A549 (cell line): ENCODE data around the gene COQ9. TPM values are rescaled to one million over a fixed set of nuclear protein-coding genes. Genes with fewer than 3 reads are reported as not detected.

ENCODE experiments used
- ATAC-seq, 2 experiments: fragments of 200-7000 bp in 1 of 2; fragments of >200 bp in 1 of 2; cut with Nextera tagmentation in 1 of 2; cut with Tn5 transposase in 1 of 2; 3 replicates each; pipeline versions ENCODE4 v1.8.0 to v1.9.1; 2018 to 2020; ENCODE audit warnings: mild to moderate bottlenecking in 1 of 2, moderate library complexity in 1 of 2
- CTCF ChIA-PET: fragments of 300-600 bp; sonication (Branson Sonifier 250); formaldehyde crosslinking; extraction: SDS; loops from one replicate; lab custom pipeline; 2021; ENCODE audit warnings: antibody characterized with exemption, inconsistent platforms; lab: Yijun Ruan, JAX
- POLR2A ChIA-PET: fragments of 350-600 bp; formaldehyde crosslinking; extraction: SDS; loops from one replicate; lab custom pipeline; 2021; ENCODE audit warnings: antibody characterized with exemption, inconsistent platforms; lab: Yijun Ruan, JAX
- DNase-seq, 2 experiments: peaks; one replicate each; pipeline versions ENCODE4 v3.0.0 to v3.0.0-alpha.2; 2011 to 2016; ENCODE audit warnings: low read depth in 1 of 2, low spot score in 1 of 2
- FAIRE-seq: peaks from 2 replicates; lab custom pipeline; 2011; peaks lifted over from hg19 to GRCh38; lab: Jason Lieb, UNC
- H3K27ac ChIP-seq, 2 experiments: fragments of >200 bp; sonication (Bioruptor Twin); formaldehyde crosslinking; 3 replicates each; pipeline ENCODE4 v1.5.1; 2016 to 2017
- H3K4me1 ChIP-seq: fragments of >200 bp; sonication (Bioruptor Twin); formaldehyde crosslinking; 3 replicates; pipeline ENCODE4 v1.6.1; 2016
- H3K4me2 ChIP-seq: fragments of >200 bp; sonication (Bioruptor Twin); formaldehyde crosslinking; 3 replicates; pipeline ENCODE4 v1.6.1; 2016
- H3K4me3 ChIP-seq: fragments of >200 bp; sonication (Bioruptor Twin); formaldehyde crosslinking; 3 replicates; pipeline ENCODE4 v1.5.1; 2016
- H3K9me3 ChIP-seq: fragments of >200 bp; sonication (Bioruptor Twin); formaldehyde crosslinking; 3 replicates; pipeline ENCODE4 v1.6.1; 2016
- CBX2 ChIP-seq: fragments of 200-600 bp; sonication (generic); IDR thresholded peaks from 2 replicates; pipeline ENCODE4 v1.6.1; 2016; ENCODE audit warnings: low read depth, mild to moderate bottlenecking, borderline replicate concordance
- CHD2 ChIP-seq: fragments of 150-350 bp; IDR thresholded peaks from 2 replicates; pipeline ENCODE4 v1.6.1; 2014; ENCODE audit warnings: low read length; ENCODE audit not compliant: partially characterized antibody
- CHD4 ChIP-seq: fragments of 200-600 bp; sonication (generic); IDR thresholded peaks from 2 replicates; pipeline ENCODE4 v1.6.1; 2016; ENCODE audit warnings: antibody characterized with exemption, mild to moderate bottlenecking, borderline replicate concordance
- ELK1 ChIP-seq: fragments of 150-350 bp; IDR thresholded peaks from 2 replicates; pipeline ENCODE4 v1.6.1; 2014; ENCODE audit warnings: low read depth, mild to moderate bottlenecking, low read length
- EP300 ChIP-seq, 2 experiments: fragments of >200 bp; sonication (Bioruptor Twin); formaldehyde crosslinking; IDR thresholded peaks; 2 replicates in 1 of 2; 3 replicates in 1 of 2; pipeline ENCODE4 v1.6.1; 2016 to 2017
- FOSL2 ChIP-seq, 2 experiments: fragments of 450-650 bp in 1 of 2; fragments of >200 bp in 1 of 2; sonication (Bioruptor Twin) in 1 of 2; formaldehyde crosslinking; IDR thresholded peaks; 2 replicates each; pipeline versions ENCODE4 v1.5.0 to v1.6.1; 2016 to 2020; ENCODE audit warnings: mild to moderate bottlenecking in 1 of 2, moderate library complexity in 1 of 2
- HDAC2 ChIP-seq: fragments of 200-600 bp; sonication (generic); IDR thresholded peaks from 2 replicates; pipeline ENCODE4 v1.6.1; 2016
- JUNB ChIP-seq: fragments of >200 bp; sonication (Bioruptor Twin); formaldehyde crosslinking; IDR thresholded peaks from 2 replicates; pipeline ENCODE4 v1.6.1; 2016
- MAX ChIP-seq: IDR thresholded peaks from 2 replicates; pipeline ENCODE4 v1.6.1; 2012
- NPAS2 ChIP-seq: fragments of 250-450 bp; sonication (Bioruptor Pico); IDR thresholded peaks from 2 replicates; pipeline ENCODE4 v1.8.0; 2022; ENCODE audit warnings: mild to moderate bottlenecking, moderate library complexity, borderline replicate concordance
- NR3C1 ChIP-seq: fragments of >200 bp; sonication (Bioruptor Twin); formaldehyde crosslinking; IDR thresholded peaks from 3 replicates; pipeline ENCODE4 v1.6.1; 2017
- POLR2AphosphoS2 ChIP-seq: conservative IDR thresholded peaks from 2 replicates; pipeline ENCODE4 v1.6.1; 2012; ENCODE audit warnings: low read length, improper control_type of control experiment, inconsistent platforms
- RCOR1 ChIP-seq: fragments of 150-350 bp; IDR thresholded peaks from 2 replicates; pipeline ENCODE4 v1.6.1; 2014; ENCODE audit warnings: antibody characterized with exemption, low read length, low read depth
- REST ChIP-seq: fragments of 200-600 bp; sonication (generic); IDR thresholded peaks from 2 replicates; pipeline ENCODE4 v1.6.1; 2016; ENCODE audit warnings: antibody characterized with exemption, mild to moderate bottlenecking, moderate library complexity
- USF2 ChIP-seq: fragments of 450-650 bp; IDR thresholded peaks from 2 replicates; pipeline ENCODE4 v1.6.1; 2014; ENCODE audit warnings: antibody characterized with exemption
- ZC3H11A ChIP-seq: fragments of 450-650 bp; IDR thresholded peaks from 2 replicates; pipeline ENCODE4 v1.6.1; 2014; ENCODE audit warnings: antibody characterized with exemption, mild to moderate bottlenecking
- ZNF302 ChIP-seq: fragments of 250-450 bp; sonication (Bioruptor Pico); IDR thresholded peaks from 2 replicates; pipeline ENCODE4 v1.9.0; 2021; ENCODE audit warnings: inconsistent platforms, mild to moderate bottlenecking, moderate library complexity
- WGBS: methylation state at CpG from one replicate; pipeline ENCODE4 v1.1.6; 2017; ENCODE audit errors: missing lambda C conversion rate; 5-methylcytosine and 5-hydroxymethylcytosine counted together
- polyA plus RNA-seq, 4 experiments: library from polyadenylated mRNA; depleted of rRNA in 3 of 4; stranded (reverse); fragments of >200 nt; fragmentation: RNase III in 1 of 4; extraction: RNeasy Plus Mini Kit Qiagen cat#74134 plus additional on column Dnase treatment in 1 of 4; gene quantifications; 2 replicates in 3 of 4; 3 replicates in 1 of 4; pipeline ENCODE4 v1.2.3, GENCODE V29; 2011 to 2017
- TF ChIP-seq, protein P1 (sequence below): fragments of 250-450 bp; sonication (Bioruptor Pico); IDR thresholded peaks from 2 replicates; pipeline ENCODE4 v1.5.0; 2020; ENCODE audit warnings: low read depth, mild to moderate bottlenecking, moderate library complexity
- TF ChIP-seq, protein P2 (sequence below): IDR thresholded peaks from 2 replicates; pipeline ENCODE4 v1.6.1; 2012; ENCODE audit warnings: low read depth, borderline replicate concordance
- TF ChIP-seq, protein P3 (sequence below): fragments of 250-450 bp; sonication (Bioruptor Pico); IDR thresholded peaks from 2 replicates; pipeline ENCODE4 v1.5.0; 2021; ENCODE audit warnings: mild to moderate bottlenecking, moderate library complexity, borderline replicate concordance

The COQ9 gene
- polyA plus RNA-seq, 2 of the 4 experiments (the other 2 are of a cell fraction): 47.2 to 109 TPM

DNA sequence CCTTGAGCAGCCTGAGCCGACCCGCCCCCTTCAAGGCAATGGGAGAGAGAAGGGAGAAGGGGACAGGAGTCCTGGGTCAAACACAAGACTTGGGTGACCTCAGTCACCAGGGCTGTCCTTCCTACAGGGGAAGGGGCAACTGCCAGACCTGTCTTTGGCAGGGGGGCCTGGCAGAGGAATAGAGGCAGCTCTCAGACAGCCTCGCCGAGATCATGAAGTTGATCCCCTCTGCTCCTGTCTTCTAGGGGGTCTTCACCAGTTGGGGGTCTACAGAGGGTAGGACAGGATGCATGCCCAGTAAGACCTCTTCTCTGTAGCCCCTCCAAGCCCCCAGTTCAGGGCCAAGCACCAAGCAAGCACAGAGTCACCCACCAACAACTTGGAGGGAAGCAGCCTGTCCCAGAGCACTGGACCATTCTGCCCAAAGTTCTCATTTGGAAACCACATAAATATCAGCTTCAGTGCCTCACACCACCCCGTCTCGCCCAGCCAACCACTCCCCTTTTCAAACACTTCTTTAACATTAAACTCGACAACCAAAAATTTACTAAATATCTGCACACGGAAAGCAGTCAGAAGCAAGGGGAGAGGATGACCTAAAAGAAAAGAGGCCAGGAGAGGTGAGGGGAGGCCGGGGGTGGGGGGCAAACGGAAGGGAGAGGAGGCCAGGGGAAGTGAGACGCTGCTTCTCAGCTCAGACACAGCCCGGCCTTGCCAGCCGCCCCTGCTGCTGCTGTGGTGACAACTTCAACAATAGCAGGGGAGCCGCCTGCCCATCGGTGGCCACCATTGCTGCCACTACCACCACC, 31.3 kb downstream of the COQ9 start:
- TF ChIP-seq NPAS2 (no peak), FOSL2 (IDR thresholded peaks at IDR 0.05) (no peak), FOSL2 (CRISPR knock-in tag; IDR thresholded peaks at IDR 0.05) (no peak), ZNF302 (no peak), NR3C1 (no peak), CHD2 (no peak), CBX2 (no peak), POLR2AphosphoS2 (no peak), ZC3H11A (no peak), EP300 (IDR thresholded peaks at IDR 0.05) (no peak), MAX (no peak), JUNB (no peak), CHD4 (no peak), ELK1 (no peak), RCOR1 (no peak), REST (no peak), HDAC2 (no peak), USF2 (no peak)
- TF ChIP-seq, protein P1, sequence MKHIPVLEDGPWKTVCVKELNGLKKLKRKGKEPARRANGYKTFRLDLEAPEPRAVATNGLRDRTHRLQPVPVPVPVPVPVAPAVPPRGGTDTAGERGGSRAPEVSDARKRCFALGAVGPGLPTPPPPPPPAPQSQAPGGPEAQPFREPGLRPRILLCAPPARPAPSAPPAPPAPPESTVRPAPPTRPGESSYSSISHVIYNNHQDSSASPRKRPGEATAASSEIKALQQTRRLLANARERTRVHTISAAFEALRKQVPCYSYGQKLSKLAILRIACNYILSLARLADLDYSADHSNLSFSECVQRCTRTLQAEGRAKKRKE (CRISPR knock-in tag): no peak
- TF ChIP-seq, protein P2, sequence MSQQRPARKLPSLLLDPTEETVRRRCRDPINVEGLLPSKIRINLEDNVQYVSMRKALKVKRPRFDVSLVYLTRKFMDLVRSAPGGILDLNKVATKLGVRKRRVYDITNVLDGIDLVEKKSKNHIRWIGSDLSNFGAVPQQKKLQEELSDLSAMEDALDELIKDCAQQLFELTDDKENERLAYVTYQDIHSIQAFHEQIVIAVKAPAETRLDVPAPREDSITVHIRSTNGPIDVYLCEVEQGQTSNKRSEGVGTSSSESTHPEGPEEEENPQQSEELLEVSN: no peak
- TF ChIP-seq, protein P3, sequence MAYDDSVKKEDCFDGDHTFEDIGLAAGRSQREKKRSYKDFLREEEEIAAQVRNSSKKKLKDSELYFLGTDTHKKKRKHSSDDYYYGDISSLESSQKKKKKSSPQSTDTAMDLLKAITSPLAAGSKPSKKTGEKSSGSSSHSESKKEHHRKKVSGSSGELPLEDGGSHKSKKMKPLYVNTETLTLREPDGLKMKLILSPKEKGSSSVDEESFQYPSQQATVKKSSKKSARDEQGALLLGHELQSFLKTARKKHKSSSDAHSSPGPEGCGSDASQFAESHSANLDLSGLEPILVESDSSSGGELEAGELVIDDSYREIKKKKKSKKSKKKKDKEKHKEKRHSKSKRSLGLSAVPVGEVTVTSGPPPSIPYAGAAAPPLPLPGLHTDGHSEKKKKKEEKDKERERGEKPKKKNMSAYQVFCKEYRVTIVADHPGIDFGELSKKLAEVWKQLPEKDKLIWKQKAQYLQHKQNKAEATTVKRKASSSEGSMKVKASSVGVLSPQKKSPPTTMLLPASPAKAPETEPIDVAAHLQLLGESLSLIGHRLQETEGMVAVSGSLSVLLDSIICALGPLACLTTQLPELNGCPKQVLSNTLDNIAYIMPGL (CRISPR knock-in tag): no peak
- DNase-seq (no peak), ATAC-seq (no peak), FAIRE-seq (no peak)
- Histone ChIP-seq H3K4me1 (peaks cover 91% of the 10 kb centered on the region), H3K4me3 (peak overlapping the region; percentile 48), H3K9me3 (no peaks in the 10 kb centered on the region), H3K4me2 (peak overlapping the region; percentile 93), H3K27ac (peak overlapping the region; percentile 96 to 98)
- POLR2A ChIA-PET: interaction anchor here (0.5 kb wide), 1 partner anchor 27 kb away, joined by 4 read pairs; no protein-coding TSS in a partner anchor
- CTCF ChIA-PET: interaction anchor here (1.4 to 8.4 kb wide), 5 partner anchors 8 to 60 kb away, joined by 3 to 70 read pairs (median 44); partner anchors contain the start of genes DOK4 and POLR2C
- WGBS: 80% methylated on average over 12 of the region's 15 CpGs
